Measurements from ENCODE around the gene BAK1.
A peak's percentile ranks its signal among the peaks of the same experiment; 100 is the strongest.
"Not testable (repeated sequence)": the region's sequence is repeated elsewhere in the genome, so short reads cannot be mapped to it uniquely, and the experiment has no call there.

The BAK1 gene

DNA sequence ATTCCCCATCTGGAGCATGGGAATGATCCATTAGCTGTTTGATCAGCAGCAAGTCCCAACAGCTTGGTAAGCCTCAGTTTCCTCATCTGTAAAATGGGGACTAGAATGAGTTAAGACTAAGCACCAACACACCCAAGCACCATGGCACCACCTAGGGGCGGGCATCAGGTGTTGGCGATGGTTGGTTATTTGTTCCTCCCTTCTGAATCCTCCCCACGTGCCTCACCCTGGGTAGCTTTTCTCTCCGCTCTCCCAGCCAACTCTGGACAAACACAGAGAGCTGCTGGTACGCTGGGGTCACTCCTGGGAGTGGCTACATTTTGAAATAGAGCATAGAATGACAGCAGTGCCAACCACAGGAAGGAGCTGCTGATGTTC is 27.7 kb upstream of the BAK1 start:
- no peak for DNase-seq (ENCODE audit: low read depth)

DNA sequence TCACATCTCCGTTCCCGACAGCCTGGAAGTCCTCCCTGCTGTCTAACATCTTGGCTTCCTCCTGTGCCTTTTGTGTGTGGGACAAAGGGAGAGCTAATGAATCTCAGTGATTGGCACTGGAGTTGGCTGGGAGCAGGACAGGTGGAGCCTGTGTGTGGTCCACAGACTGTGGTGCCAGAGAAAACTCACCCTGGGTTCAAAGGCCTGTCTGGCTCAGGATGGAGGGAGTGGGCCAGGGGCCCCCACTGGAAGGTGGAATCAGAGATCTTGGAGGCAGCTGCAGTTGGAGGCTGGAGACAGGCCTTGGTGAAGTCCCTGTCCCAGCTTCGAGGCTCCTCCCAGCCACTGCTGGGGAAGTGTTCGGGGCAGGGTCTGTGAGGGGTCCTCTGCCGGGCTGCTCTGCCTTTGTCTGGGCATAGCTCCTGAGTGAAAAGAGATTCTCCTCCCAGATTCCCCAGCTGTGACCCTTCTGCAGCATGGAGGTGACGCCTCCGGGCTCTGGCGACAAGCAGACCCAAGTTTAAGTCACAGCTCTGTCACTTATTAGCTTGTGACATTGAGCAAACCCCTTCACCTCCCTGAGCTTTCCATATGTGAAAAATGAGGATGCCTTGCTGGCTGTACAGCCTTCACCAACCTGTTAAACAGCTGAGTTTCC is 27.2 kb upstream of the BAK1 start:
- DNase-seq (ENCODE audit: low read depth), result no peak

DNA sequence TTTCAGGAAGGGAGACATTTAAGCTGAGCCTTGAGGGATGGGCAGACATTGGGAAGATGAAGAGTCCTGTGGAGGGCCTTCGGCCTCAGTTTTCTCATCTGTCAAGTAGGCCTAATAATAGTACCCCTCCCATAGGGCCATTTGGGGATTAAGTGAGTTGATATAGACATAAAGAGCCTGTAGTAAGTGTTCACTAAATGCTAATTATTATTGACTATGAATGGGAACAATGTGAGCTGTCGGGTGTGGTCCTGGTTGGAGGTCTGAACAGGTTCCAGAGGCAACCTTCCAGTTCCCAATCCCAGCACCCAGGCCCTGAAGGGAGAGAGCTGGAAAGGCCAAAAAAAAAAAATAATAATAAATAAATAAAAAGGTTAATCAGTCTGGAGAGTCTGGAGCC is 26.6 kb upstream of the BAK1 start:
- DNase-seq (ENCODE audit: low read depth), result no peak

DNA sequence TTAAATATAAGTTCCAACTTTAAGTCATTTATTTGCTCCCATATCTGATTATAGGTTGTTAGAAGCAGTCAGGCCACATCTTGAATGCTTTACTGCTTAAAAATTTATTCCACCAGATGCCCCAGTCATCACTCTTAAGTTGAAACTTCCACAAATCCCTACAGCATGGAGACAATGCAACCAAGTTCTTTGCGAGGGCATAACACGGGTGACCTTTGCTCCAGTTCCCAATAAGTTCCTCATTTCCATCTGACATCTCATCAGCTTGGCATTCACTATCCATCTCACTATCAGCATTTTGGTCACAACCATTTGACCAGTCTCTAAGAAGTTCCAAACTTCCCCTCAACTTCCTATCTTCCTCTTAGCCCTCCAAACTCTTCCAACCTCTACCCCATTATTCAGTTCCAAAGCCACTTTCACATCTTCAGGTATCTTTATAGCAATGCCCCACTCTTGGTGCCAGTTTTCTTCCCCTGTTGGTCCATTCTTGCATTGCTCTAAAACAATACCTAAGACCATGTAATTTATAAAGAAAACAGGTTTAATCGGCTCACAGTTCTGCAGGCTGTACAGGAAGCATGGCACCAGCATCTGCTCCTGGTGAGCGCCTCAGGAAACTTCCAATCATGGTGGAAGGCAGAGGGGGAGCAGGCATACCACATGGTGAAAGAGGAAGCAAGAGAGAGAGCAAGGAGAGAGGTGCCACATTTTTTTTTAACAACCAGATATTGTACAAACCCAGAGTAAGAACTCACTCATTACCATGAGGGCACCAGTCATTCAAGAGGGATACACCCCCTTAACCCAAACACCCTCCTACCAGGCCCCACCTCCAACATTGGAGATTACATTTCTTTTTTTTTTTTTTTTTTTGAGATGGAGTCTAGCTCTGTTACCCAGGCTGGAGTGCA is 25.1 kb upstream of the BAK1 start:
- no peak for DNase-seq (ENCODE audit: low read depth)

- DNase-seq (ENCODE audit: low read depth), result no peak
These were observed 22.1 kb upstream of the BAK1 start for GRCh38 chr6:33602180-33602579.

- no peak for DNase-seq (ENCODE audit: low read depth)
These were observed 20.7 kb upstream of the BAK1 start for GRCh38 chr6:33600761-33601160.

DNA sequence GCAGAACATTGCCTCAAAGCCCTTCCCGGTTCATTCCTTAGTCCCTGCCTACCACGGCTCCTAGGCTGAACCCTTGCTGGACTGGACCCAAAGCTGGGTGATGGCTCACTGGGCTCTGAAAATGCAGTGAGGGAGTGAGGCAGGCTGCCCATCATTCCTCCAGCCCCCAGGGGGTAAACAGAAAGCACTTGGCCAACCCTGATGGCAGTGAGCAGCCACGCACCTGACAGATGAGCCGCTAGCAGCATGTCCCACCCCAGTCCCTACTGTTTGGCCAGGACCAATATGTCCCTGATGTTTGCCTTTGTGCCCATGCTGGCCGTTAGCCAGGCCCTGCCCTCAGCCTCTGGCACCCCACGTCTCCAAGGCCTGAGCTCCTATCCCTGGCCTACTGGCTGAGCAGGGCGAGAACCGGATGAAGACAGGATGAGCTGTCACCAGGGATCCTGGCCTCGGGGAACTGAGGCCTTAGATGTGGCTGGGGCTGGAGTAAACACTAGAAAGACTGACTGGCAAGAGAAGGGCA is 19.4 kb upstream of the BAK1 start:
- no peak for DNase-seq (ENCODE audit: low read depth)

- no peak for DNase-seq (ENCODE audit: low read depth)
These were observed 17.7 kb upstream of the BAK1 start for GRCh38 chr6:33597551-33598322.

DNA sequence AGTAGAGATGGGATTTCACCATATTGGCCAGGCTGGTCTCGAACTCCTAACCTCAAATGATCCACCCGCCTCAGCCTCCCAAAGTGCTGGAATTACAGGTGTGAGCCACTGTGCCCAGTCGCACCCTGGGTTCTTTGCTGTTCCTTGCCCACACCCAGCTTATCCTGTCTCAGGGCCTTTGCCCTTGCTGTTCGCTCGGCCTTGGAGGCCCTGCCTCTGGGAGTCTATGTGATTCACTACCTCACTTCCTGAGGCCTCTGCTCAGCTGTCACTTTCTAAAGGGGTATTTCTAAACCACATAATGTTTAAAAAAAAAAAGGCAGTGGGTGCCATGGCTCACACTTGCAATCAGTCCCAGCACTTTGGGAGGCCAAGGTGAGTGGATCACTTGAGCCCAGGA is 16.8 kb upstream of the BAK1 start:
- DNase-seq (ENCODE audit: low read depth), result not testable (repeated sequence)

- no peak for DNase-seq (ENCODE audit: low read depth)
These were observed 15.1 kb upstream of the BAK1 start for GRCh38 chr6:33595001-33595846.

- no peak for DNase-seq (ENCODE audit: low read depth)
These were observed 13.3 kb upstream of the BAK1 start for GRCh38 chr6:33593414-33593727.

GRCh38 chr6:33592595-33593413 is 12.7 kb upstream of the BAK1 start:
- peak; percentile 20 for DNase-seq (ENCODE audit: low read depth)

DNA sequence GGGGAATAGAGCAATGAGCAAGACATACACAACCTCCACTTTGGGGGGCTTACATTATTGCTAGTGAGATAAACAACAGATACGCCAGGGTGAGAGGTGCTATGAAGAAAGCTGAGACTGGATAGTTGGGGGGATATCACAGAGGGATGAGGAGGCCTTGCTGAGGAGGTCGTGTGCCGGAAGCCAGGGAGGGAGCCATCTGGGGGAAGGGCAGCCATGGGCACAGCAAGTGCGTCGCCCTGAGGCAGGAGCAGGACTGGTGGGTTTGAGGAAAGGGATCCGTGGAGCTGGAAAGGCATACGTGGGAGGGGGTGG is 12.2 kb upstream of the BAK1 start:
- DNase-seq (ENCODE audit: low read depth), result no peak

- DNase-seq (ENCODE audit: low read depth), result no peak
These were observed 11.5 kb upstream of the BAK1 start for GRCh38 chr6:33591424-33592032.

DNA sequence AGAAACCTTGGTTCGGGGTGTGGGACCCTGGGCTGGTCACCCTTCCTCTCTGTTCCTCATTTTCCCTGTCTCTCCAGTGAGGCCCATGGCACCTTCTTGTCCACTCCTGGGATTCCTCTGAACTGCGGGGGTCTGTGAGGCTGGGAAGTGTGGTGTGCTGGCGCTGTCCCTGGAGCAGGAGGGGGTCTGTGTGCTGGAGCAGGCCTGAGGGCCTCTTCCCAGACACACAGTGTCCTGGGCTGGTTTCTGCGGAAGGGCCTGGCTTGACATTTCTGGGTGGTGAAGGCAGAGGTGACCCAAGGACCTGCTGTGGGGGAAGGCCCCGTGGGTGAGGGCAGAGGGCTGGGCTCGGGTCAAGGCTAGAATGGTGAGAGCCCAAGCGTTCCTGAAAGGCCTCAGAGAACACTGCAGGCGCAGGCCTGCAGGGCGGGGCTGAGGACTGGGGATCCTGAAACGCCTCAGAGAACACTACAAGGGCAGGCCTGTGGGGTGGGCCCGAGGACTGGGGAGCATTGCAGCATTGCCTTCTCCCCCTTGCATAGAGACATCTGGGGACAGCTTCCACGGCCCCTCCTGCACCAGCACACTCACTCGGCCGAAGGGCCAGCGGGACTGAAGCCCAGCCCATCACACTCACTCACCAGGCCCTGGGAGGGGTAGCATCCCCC is 10.6 kb upstream of the BAK1 start:
- DNase-seq (ENCODE audit: low read depth), result no peak

GRCh38 chr6:33589731-33590530 is 9.9 kb upstream of the BAK1 start:
- DNase-seq (ENCODE audit: low read depth), result peak; percentile 28

- DNase-seq (ENCODE audit: low read depth), result no peak
These were observed 9.3 kb upstream of the BAK1 start for GRCh38 chr6:33589392-33589730.

DNA sequence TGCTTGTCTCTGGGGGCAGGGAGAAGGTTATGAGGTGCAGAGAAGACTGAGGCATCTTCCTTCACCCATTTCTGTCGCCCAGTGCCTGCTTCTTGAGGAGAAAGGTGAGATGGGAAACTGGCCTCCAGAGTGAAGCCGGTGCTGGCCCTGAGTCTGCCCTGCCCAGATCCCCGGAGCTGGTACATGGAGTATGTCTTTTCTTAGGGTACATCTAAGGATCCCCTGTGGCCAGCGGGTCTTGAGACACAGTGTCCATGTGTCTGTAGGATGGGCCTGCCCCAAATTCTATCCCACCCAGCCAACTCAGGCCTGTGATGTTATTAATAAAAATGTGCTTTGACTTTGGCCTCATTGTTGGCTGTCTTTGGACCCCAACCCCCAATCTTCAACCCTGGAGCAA is 8.8 kb upstream of the BAK1 start:
- DNase-seq (ENCODE audit: low read depth), result no peak

DNA sequence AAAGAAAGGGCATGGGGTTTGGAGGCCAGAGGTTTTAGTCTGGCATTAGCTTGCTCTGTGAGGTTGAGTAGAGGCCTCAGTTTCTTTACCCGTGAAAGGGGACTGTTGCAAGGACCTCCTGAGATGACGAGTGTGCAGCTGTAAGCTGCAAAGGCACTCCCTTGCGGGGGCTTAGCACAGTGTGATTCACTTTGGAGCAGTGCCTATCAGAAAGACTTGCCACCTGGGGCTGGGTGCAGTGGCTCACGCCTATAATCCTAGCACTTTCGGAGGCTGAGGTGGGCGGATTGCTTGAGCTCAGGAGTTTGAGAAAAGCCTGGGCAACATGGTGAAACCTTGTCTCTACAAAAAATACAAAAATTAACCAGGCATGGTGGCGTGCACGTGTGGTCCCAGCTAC is 7.5 kb upstream of the BAK1 start:
- no peak for DNase-seq (ENCODE audit: low read depth)

All from stimulated activated CD8-positive, alpha-beta memory T cell treated with anti-CD3 and anti-CD28 coated beads, Interleukin-12 subunit alpha, Interleukin-12 subunit beta, amount 100 ng/mL, for 4 hours (primary cell).